IMR-90 (cell line): Measurements from ENCODE around the gene MAP1LC3A. TPM values are rescaled to one million over a fixed set of nuclear protein-coding genes. Genes with fewer than 3 reads are reported as not detected.
A peak's percentile ranks its signal among the peaks of the same experiment; 100 is the strongest.

ENCODE experiments used
- ATAC-seq: fragments of 200-7000 bp; cut with Tn5 transposase; 2 replicates; pipeline ENCODE4 v1.9.1; 2020; ENCODE audit warnings: low read depth, mild to moderate bottlenecking, moderate library complexity
- BruUV-seq: library from RNA; stranded (reverse); fragments of 400-500 nt; replicated peaks from 2 replicates; lab custom pipeline; 2021; lab: Mats Ljungman, UMichigan
- CTCF ChIA-PET: fragments of 300-600 bp; formaldehyde crosslinking; extraction: SDS; loops from one replicate; lab custom pipeline; 2021; ENCODE audit warnings: antibody characterized with exemption; lab: Yijun Ruan, JAX
- POLR2A ChIA-PET: fragments of 300-600 bp; sonication (Branson Sonifier 250); formaldehyde crosslinking; loops from one replicate; lab custom pipeline; 2022; ENCODE audit warnings: antibody characterized with exemption; ENCODE audit not compliant: unreplicated experiment; lab: Charles Lee
- DNase-seq: peaks from one replicate; pipeline ENCODE4 v3.0.0; 2013
- H2AFZ ChIP-seq: replicated peaks from 2 replicates; pipeline ENCODE3; 2013; ENCODE audit warnings: low read length, mild to moderate bottlenecking; ENCODE audit not compliant: poor library complexity
- H2AK5ac ChIP-seq: 2 replicates; pipeline ENCODE4 v1.6.1; 2013; ENCODE audit warnings: low read depth, low read length, inconsistent platforms
- H2AK9ac ChIP-seq: replicated peaks from 2 replicates; pipeline ENCODE3; 2013; ENCODE audit warnings: mild to moderate bottlenecking, low read depth, low read length, moderate library complexity; ENCODE audit not compliant: poor library complexity
- H2BK120ac ChIP-seq: 2 replicates; pipeline ENCODE4 v1.6.1; 2013; ENCODE audit warnings: low read depth, low read length, inconsistent platforms
- H2BK15ac ChIP-seq: 3 replicates; pipeline ENCODE4 v1.6.1; 2013; ENCODE audit warnings: low read depth, low read length, inconsistent platforms
- H2BK20ac ChIP-seq: 2 replicates; pipeline ENCODE4 v1.6.1; 2013; ENCODE audit warnings: low read depth, mild to moderate bottlenecking, inconsistent platforms, low read length, moderate library complexity
- H2BK5ac ChIP-seq: 2 replicates; pipeline ENCODE4 v1.6.1; 2013; ENCODE audit warnings: mild to moderate bottlenecking, low read depth, low read length, inconsistent platforms; ENCODE audit not compliant: poor library complexity, severe bottlenecking
- H3K14ac ChIP-seq: replicated peaks from 2 replicates; pipeline ENCODE4 v1.6.1; 2013; ENCODE audit warnings: low read depth, low read length, inconsistent platforms
- H3K18ac ChIP-seq: 2 replicates; pipeline ENCODE4 v1.6.1; 2013; ENCODE audit warnings: low read depth, low read length, control low read depth
- H3K23ac ChIP-seq: 2 replicates; pipeline ENCODE4 v1.6.1; 2013; ENCODE audit warnings: low read depth, low read length, inconsistent platforms
- H3K27ac ChIP-seq: 2 replicates; pipeline ENCODE4 v1.5.1; 2013; ENCODE audit warnings: mild to moderate bottlenecking, control low read depth, low read length; ENCODE audit not compliant: insufficient read depth
- H3K27me3 ChIP-seq: 2 replicates; pipeline ENCODE4 v1.6.1; 2013; ENCODE audit warnings: low read length; ENCODE audit not compliant: control insufficient read depth, insufficient read depth
- H3K36me3 ChIP-seq: 2 replicates; pipeline ENCODE4 v1.6.1; 2013; ENCODE audit warnings: low read length, mixed read lengths; ENCODE audit not compliant: control insufficient read depth, insufficient read depth
- H3K4ac ChIP-seq: 2 replicates; pipeline ENCODE4 v1.6.1; 2013; ENCODE audit warnings: low read depth, low read length, inconsistent platforms
- H3K4me1 ChIP-seq: 2 replicates; pipeline ENCODE4 v1.6.1; 2013; ENCODE audit warnings: low read length, mixed read lengths; ENCODE audit not compliant: control insufficient read depth, insufficient read depth
- H3K4me2 ChIP-seq: 2 replicates; pipeline ENCODE4 v1.6.1; 2013; ENCODE audit warnings: low read depth, mild to moderate bottlenecking, control low read depth, low read length, moderate library complexity
- H3K4me3 ChIP-seq: 2 replicates; pipeline ENCODE4 v1.5.1; 2013; ENCODE audit warnings: low read depth, mild to moderate bottlenecking, control low read depth, low read length, moderate library complexity; ENCODE audit not compliant: insufficient read depth
- H3K56ac ChIP-seq: 2 replicates; pipeline ENCODE4 v1.6.1; 2013; ENCODE audit warnings: low read length, inconsistent platforms; ENCODE audit not compliant: insufficient read depth; ENCODE audit errors: extremely low read depth
- H3K79me1 ChIP-seq, 2 experiments: 2 replicates each; pipeline ENCODE4 v1.6.1; 2013; ENCODE audit warnings: low read length in 2 of 2, inconsistent platforms in 1 of 2, low read depth in 1 of 2
- H3K9ac ChIP-seq: 2 replicates; pipeline ENCODE4 v1.6.1; 2013; ENCODE audit warnings: low read depth, low read length, control low read depth
- H3K9me1 ChIP-seq: 2 replicates; pipeline ENCODE4 v1.6.1; 2013; ENCODE audit warnings: low read length, inconsistent platforms; ENCODE audit not compliant: insufficient read depth
- H3K9me3 ChIP-seq: 2 replicates; pipeline ENCODE4 v1.6.1; 2013; ENCODE audit warnings: low read length; ENCODE audit not compliant: control insufficient read depth, insufficient read depth
- H4K20me1 ChIP-seq: 2 replicates; pipeline ENCODE4 v1.6.1; 2013; ENCODE audit warnings: low read length, inconsistent platforms; ENCODE audit not compliant: insufficient read depth
- H4K5ac ChIP-seq: 2 replicates; pipeline ENCODE4 v1.6.1; 2013; ENCODE audit warnings: mild to moderate bottlenecking, low read depth, low read length, control low read depth
- H4K8ac ChIP-seq, 2 experiments: 2 replicates each; pipeline ENCODE4 v1.6.1; 2013; ENCODE audit warnings: low read depth in 2 of 2, low read length in 2 of 2, control low read depth in 1 of 2, inconsistent platforms in 1 of 2
- H4K91ac ChIP-seq: 2 replicates; pipeline ENCODE4 v1.6.1; 2013; ENCODE audit warnings: low read depth, low read length, inconsistent platforms; ENCODE audit not compliant: insufficient read depth
- CTCF ChIP-seq: conservative IDR thresholded peaks from 2 replicates; pipeline ENCODE4 v1.5.1; 2012; ENCODE audit warnings: mild to moderate bottlenecking, low read depth, low read length, improper control_type of control experiment
- ELK1 ChIP-seq: fragments of 150-350 bp; IDR thresholded peaks from 2 replicates; pipeline ENCODE4 v1.6.1; 2016; ENCODE audit warnings: low read depth, mild to moderate bottlenecking, low read length, moderate library complexity, borderline replicate concordance
- FOS ChIP-seq: fragments of 150-350 bp; IDR thresholded peaks from 2 replicates; pipeline ENCODE4 v1.6.1; 2016; ENCODE audit warnings: low read depth, low read length
- MAZ ChIP-seq: IDR thresholded peaks from 2 replicates; pipeline ENCODE4 v1.6.1; 2012; ENCODE audit warnings: low read depth, mild to moderate bottlenecking, low read length, improper control_type of control experiment, moderate library complexity, borderline replicate concordance
- MXI1 ChIP-seq: IDR thresholded peaks from 2 replicates; pipeline ENCODE4 v1.6.1; 2012; ENCODE audit warnings: low read depth, mild to moderate bottlenecking, low read length, moderate library complexity, borderline replicate concordance
- NFE2L2 ChIP-seq: fragments of 150-350 bp; IDR thresholded peaks from 2 replicates; pipeline ENCODE4 v1.6.1; 2016; ENCODE audit warnings: low read depth, mild to moderate bottlenecking, low read length
- RCOR1 ChIP-seq: IDR thresholded peaks from 2 replicates; pipeline ENCODE4 v1.6.1; 2012; ENCODE audit warnings: mild to moderate bottlenecking, low read length, improper control_type of control experiment; ENCODE audit not compliant: insufficient replicate concordance
- RFX5 ChIP-seq: IDR thresholded peaks from 2 replicates; pipeline ENCODE4 v1.8.0; 2012; ENCODE audit warnings: low read depth, mild to moderate bottlenecking, low read length, moderate library complexity
- SMC3 ChIP-seq: fragments of 150-350 bp; IDR thresholded peaks from 2 replicates; pipeline ENCODE4 v1.6.1; 2016; ENCODE audit warnings: low read depth, mild to moderate bottlenecking, antibody characterized with exemption, low read length, moderate library complexity
- USF2 ChIP-seq: fragments of 150-350 bp; IDR thresholded peaks from 2 replicates; pipeline ENCODE4 v1.6.1; 2017; ENCODE audit warnings: mild to moderate bottlenecking, antibody characterized with exemption, low read length, low read depth
- WGBS, 2 experiments: methylation state at CpG; one replicate each; pipeline versions ENCODE4 v1.1.5 to v1.1.7; 2013; ENCODE audit warnings: missing lambda C conversion rate in 2 of 2; ENCODE audit not compliant: insufficient read length in 1 of 2; ENCODE audit errors: extremely low coverage in 2 of 2; 5-methylcytosine and 5-hydroxymethylcytosine counted together
- dilution Hi-C: fragments of 300-500 bp; cut with HindIII; formaldehyde crosslinking; loops from one replicate; pipeline ENCODE4 v1.14.3; 2018; ENCODE audit warnings: low sequenced_read_pairs; ENCODE audit not compliant: unreplicated experiment
- in situ Hi-C: fragments of 300-500 bp; cut with MboI; formaldehyde crosslinking; loops from 3 replicates; pipeline ENCODE4 v1.14.3; 2019; ENCODE audit warnings: low sequenced_read_pairs, inconsistent platforms, mixed read lengths
- intact Hi-C: fragments of 100-400 bp; cut with micrococcal nuclease; formaldehyde crosslinking; loops from 2 replicates; pipeline ENCODE4 v1.10.0; 2022
- polyA plus RNA-seq, 3 experiments: library from polyadenylated mRNA; depleted of rRNA; stranded (reverse); fragments of >200 nt; gene quantifications; 2 replicates each; pipeline ENCODE4 v1.2.3, GENCODE V29; 2012; ENCODE audit warnings: low replicate concordance in 1 of 3
- total RNA-seq: library from RNA; depleted of rRNA; stranded (reverse); fragments of >200 nt; gene quantifications from 2 replicates; pipeline ENCODE4 v1.2.3, GENCODE V29; 2012

MAP1LC3A gene
- total and polyA plus RNA-seq, 2 of the 4 experiments (the other 2 are of a cell fraction): 10.0 to 39.7 TPM

- TF ChIP-seq USF2 (no peak), FOS (no peak)
Measured at GRCh38 chr20:34522969-34523871, 35.3 kb upstream of the MAP1LC3A start (continued).

GRCh38 chr20:34524426-34524825 lies 34.1 kb upstream of the MAP1LC3A start:
- Histone ChIP-seq H2BK5ac (peak overlapping the region; percentile 92), H3K56ac (no peak overlapping the region; the same call in 1 of the 2 replicates), H3K4me3 (no peak overlapping the region), H3K18ac (peak overlapping the region; percentile 48), H3K9ac (no peak overlapping the region), H4K8ac (peak overlapping the region; percentile 23 to 35), H2AK9ac (no peak overlapping the region), H3K4me2 (no peak overlapping the region), H3K27me3 (no peaks in the 10 kb centered on the region), H4K20me1 (peaks cover 30% of the 10 kb centered on the region), H2BK15ac (peak overlapping the region; percentile 55; the same call in 2 of the 3 replicates), H3K9me1 (peaks cover 52% of the 10 kb centered on the region), H3K27ac (peak overlapping the region; percentile 86; the same call in 1 of the 2 replicates), H2AFZ (no peak overlapping the region), H3K4me1 (peaks cover 42% of the 10 kb centered on the region), H4K5ac (peak overlapping the region; percentile 35; the same call in 1 of the 2 replicates), H3K14ac (peak overlapping the region; percentile 11; the same call in 1 of the 2 replicates), H3K79me1 (peaks cover 43 to 79% of the 10 kb centered on the region in 2 experiments), H3K4ac (peak overlapping the region; percentile 47), H3K9me3 (no peaks in the 10 kb centered on the region), H3K36me3 (peaks cover 27% of the 10 kb centered on the region), H2BK20ac (peak overlapping the region; percentile 41), H2BK120ac (peak overlapping the region; percentile 95), H3K23ac (peak overlapping the region; percentile 43; the same call in 1 of the 2 replicates), H4K91ac (peak overlapping the region; percentile 67), H2AK5ac (peak overlapping the region; percentile 93)
- CTCF ChIA-PET: interaction anchor here (2.9 kb wide), 1 partner anchor 212 kb away, joined by 15 read pairs; no protein-coding TSS in a partner anchor
- BruUV-seq: no TSS peak
- no peak for DNase-seq
- intact Hi-C loops (no loop called here), dilution Hi-C loops (no loop called here), in situ Hi-C loops (no loop called here)
- POLR2A ChIA-PET: no interaction called here
- ATAC-seq: no peak
- 96% methylated on average over 3 of the region's 11 CpGs; no CpG with 5 or more reads in 1 of the 2 experiments for WGBS, 2 experiments
- no peak for TF ChIP-seq MAZ
- no peak for TF ChIP-seq RFX5
- TF ChIP-seq NFE2L2: no peak
- TF ChIP-seq ELK1: no peak
- TF ChIP-seq MXI1: no peak
- no peak for TF ChIP-seq CTCF
- no peak for TF ChIP-seq SMC3
- no peak for TF ChIP-seq RCOR1
